HG02678 (cell line): ENCODE measurements around the gene EIF3B.
"Not testable (repeated sequence)": the region's sequence is repeated elsewhere in the genome, so short reads cannot be mapped to it uniquely, and the experiment has no call there.

Source experiments
- ATAC-seq: cut with Tn5 transposase; IDR thresholded peaks from one replicate; pipeline ENCODE4 v1.9.1; 2021; ENCODE audit warnings: mild to moderate bottlenecking, moderate library complexity; ENCODE audit not compliant: unreplicated experiment

EIF3B gene

GRCh38 chr7:2347351-2348063, 7.1 kb upstream of the EIF3B start:
- not testable (repeated sequence) for ATAC-seq

- ATAC-seq: no peak
Observed at GRCh38 chr7:2350055-2350454, 4.6 kb upstream of the EIF3B start.

GRCh38 chr7:2350861-2351260, 3.8 kb upstream of the EIF3B start:
- no peak for ATAC-seq

GRCh38 chr7:2353113-2353935, 1.3 kb upstream of the EIF3B start:
- ATAC-seq: no peak

GRCh38 chr7:2353936-2354185, 766 bp upstream of the EIF3B start:
- peak; percentile 58 for ATAC-seq

GRCh38 chr7:2354939-2355704, 495 bp downstream of the EIF3B start:
- ATAC-seq: peak; percentile 4

GRCh38 chr7:2355705-2356008, 1.0 kb downstream of the EIF3B start:
- ATAC-seq: no peak

- ATAC-seq: no peak
Observed at GRCh38 chr7:2357165-2357564, 2.5 kb downstream of the EIF3B start.

GRCh38 chr7:2357571-2357970, 2.9 kb downstream of the EIF3B start:
- ATAC-seq: no peak

GRCh38 chr7:2358968-2359527, 4.4 kb downstream of the EIF3B start:
- ATAC-seq: no peak

GRCh38 chr7:2359610-2360009, 5.0 kb downstream of the EIF3B start:
- no peak for ATAC-seq

- no peak for ATAC-seq
Observed at GRCh38 chr7:2360796-2361195, 6.2 kb downstream of the EIF3B start.

GRCh38 chr7:2362385-2363088, 7.9 kb downstream of the EIF3B start:
- ATAC-seq: no peak

- ATAC-seq: no peak
Observed at GRCh38 chr7:2369139-2369538, 14.5 kb downstream of the EIF3B start.

GRCh38 chr7:2371329-2371728, 16.7 kb downstream of the EIF3B start:
- no peak for ATAC-seq

GRCh38 chr7:2372724-2373123, 18.1 kb downstream of the EIF3B start:
- ATAC-seq: no peak

GRCh38 chr7:2373124-2373556, 18.5 kb downstream of the EIF3B start:
- no peak for ATAC-seq

- ATAC-seq: no peak
Observed at GRCh38 chr7:2373646-2374045, 19.0 kb downstream of the EIF3B start.

- no peak for ATAC-seq
Observed at GRCh38 chr7:2374401-2374800, 19.8 kb downstream of the EIF3B start.

- no peak for ATAC-seq
Observed at GRCh38 chr7:2374830-2375728, 20.5 kb downstream of the EIF3B start.
